GM19438 (cell line): Measurements from ENCODE around the gene PTBP1.
"Not testable (repeated sequence)": the region's sequence is repeated elsewhere in the genome, so short reads cannot be mapped to it uniquely, and the experiment has no call there.

ENCODE experiments used
- ATAC-seq: cut with Tn5 transposase; IDR thresholded peaks from one replicate; pipeline ENCODE4 v1.9.1; 2021; ENCODE audit warnings: low read depth; ENCODE audit not compliant: unreplicated experiment

Gene PTBP1

GRCh38 chr19:850979-851335, 53.7 kb downstream of the PTBP1 start:
- ATAC-seq = no peak

- no peak for ATAC-seq
These were observed 55.1 kb downstream of the PTBP1 start, which contains the start of gene ELANE for GRCh38 chr19:852136-853013. Gene ELANE (plus strand): TSS chr19:852303. CDS start chr19:852329, 26 bp downstream.

- ATAC-seq = no peak
These were observed 55.8 kb downstream of the PTBP1 start for GRCh38 chr19:853014-853585.

GRCh38 chr19:853614-854220, 56.5 kb downstream of the PTBP1 start:
- ATAC-seq = not testable (repeated sequence)

GRCh38 chr19:854549-854948, 57.3 kb downstream of the PTBP1 start:
- ATAC-seq = no peak

- no peak for ATAC-seq
These were observed 57.9 kb downstream of the PTBP1 start for GRCh38 chr19:855142-855541.

GRCh38 chr19:855566-856120, 58.4 kb downstream of the PTBP1 start:
- ATAC-seq = no peak

GRCh38 chr19:858284-858683, 61.0 kb downstream of the PTBP1 start:
- no peak for ATAC-seq

GRCh38 chr19:858868-859843, 61.9 kb downstream of the PTBP1 start, which contains the start of gene CFD:
Gene CFD (plus strand): TSS chr19:859664. CDS start chr19:859690, 26 bp downstream.
- ATAC-seq = no peak

GRCh38 chr19:861141-861755, 64.0 kb downstream of the PTBP1 start:
- no peak for ATAC-seq
